GM21619 (cell line): ENCODE data around the gene CDH22.

Source experiments
- ATAC-seq: cut with Tn5 transposase; IDR thresholded peaks from one replicate; pipeline ENCODE4 v1.9.1; 2021; ENCODE audit not compliant: unreplicated experiment

Gene CDH22

DNA sequence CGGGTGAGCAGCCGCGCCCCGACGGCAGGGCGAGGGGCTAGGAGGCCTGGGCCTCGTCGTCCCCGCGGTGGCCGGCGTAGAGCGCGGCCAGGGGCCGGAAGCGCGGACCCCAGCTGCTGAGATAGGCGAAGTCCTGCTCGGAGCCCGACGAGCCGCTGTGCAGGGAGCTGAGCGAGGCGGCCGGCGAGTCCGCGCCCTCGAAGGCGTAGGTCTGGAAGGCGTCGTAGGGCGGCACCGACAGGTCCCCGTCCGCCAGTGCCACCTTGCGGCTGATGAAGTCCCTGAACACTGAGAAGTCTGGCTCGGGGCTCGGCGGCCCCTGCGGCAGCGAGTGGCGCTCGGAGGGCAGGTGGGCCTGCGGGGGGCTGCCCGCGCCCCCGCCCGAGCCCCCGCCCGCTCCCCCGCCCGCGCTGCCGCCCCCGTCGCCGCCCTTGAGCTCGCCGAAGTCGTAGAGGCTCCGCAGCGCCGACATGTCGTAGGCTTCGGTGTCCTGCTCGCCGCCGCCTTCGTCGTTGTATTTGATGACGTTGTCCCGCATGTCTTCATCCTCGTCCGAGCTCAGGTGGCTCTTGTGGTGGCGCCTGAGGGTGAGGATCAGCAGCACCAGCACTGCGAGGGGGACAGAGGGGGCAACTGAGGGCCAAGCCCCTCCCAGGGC is 133.7 kb downstream of the CDH22 start:
- no peak for ATAC-seq

DNA sequence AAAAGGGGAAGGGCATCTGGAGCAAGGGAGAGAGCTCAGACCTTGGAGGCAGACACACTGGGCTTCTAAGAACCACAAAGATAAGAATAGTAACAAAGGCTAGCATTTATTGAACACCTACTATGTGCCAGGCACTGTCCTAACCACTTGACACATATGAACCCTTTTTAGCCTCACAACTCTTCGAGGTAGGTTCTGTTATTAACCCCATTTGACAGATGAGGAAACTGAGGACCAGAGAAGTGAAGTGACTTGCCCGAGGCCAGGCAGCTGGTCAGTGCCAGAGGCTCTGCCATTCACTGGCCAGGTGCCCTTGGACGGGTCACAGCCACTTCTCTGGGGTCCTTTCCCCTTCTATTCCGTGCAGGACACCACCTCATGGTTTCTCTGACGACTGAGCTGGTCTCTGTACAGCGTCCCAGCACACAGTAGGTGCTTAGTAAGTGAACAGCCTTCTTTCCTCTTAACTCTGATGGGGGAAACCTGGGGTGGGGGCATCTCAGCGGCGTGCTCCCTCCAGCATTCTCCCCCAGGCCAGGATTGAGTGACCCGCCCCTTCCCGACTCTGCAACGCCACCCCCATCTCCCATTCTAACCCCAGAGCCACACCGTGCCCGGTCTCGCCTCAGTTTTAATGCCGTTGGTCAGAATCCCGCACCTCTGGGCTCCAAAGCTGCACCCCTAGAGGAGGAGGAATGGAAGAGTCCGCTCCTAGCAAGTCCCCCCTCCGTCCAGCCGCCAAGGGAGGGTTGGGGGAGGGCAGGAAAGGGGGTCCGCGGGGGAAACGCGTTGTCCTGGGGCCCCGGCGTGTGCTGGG is 134.4 kb downstream of the CDH22 start:
- no peak for ATAC-seq

DNA sequence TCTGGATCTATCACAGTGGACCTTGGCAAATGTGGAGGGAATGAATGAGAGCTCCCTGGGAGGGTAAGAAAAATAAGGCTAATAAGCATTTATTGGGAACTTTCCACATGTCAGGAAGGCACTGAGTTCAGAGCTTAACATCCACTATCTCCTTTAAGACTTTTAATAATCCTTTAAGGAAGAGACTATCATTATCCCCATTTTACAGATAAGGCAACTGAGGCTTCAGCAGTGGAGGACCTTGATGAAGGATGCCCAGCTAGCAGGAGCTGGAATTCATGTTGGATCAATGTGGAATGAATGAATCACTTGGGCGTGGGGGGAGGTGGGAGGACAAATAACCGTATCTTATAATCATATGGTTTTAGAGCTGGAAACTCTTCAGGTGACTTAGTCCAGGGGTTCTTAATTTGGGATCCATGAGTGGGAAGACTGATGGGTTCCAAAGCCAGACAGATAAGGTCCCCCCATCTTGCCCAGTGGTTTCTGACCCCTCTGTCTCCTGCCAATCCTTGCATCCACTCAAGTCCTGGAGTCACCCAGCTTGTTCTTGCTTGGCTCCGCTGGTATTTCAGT is 135.2 kb downstream of the CDH22 start:
- no peak for ATAC-seq

DNA sequence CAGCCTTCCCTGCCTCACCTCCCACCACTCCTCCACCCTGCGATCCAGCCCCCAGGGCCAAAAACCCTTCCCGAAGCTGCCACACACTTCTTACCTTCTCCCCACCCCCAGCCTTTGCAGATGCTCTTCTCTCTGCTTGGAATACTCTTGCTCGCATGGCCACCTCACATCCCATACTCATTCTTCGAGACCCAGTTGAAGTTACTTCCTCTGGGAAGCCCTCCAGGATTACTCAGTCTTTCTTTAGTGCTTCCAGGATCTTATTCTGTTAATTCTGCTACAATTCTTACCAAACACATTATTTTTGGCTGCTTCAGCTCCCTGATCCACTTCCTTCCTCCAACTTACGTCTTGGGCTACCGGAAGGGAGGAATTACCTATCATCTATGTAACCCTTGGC is 135.8 kb downstream of the CDH22 start:
- no peak for ATAC-seq

DNA sequence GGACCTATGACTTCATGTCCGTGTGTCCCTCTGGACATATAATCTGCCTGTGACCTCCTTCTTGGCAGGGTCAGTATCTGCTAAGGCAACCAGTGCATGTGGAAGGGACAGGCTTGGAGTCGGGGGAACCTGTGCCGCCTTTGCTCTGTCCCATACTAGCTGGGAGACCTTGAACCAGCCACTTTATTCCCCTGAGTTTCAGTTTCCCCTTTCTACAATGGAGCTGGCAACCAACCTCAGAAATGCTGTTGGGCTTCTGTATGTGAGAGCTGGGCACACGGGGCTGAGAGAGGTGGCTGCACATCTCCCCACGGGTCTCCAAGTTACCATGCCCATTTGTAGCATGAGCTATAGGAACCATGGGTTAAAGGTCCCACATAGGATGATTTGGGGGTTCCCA is 136.4 kb downstream of the CDH22 start:
- no peak for ATAC-seq

DNA sequence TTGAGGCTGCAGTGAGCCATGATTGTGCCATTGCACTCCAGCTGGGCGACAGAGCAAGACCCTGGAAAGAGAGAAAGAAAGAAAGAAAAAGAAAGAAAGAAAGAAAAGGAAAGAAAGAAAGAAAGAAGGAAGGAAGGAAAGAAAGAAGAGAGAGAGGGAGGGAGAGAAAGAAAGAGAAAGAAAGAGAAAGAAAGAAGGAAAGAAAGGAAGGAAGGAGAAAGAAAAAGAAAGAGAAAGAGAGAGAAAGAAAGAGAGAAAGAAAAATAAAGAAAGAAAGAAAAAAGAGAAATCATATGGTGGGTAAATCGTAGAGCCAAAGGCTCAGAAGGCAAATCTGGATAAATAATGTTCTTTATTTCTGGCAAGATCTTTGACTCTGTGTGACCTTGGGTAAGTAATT is 136.8 kb downstream of the CDH22 start:
- no peak for ATAC-seq

DNA sequence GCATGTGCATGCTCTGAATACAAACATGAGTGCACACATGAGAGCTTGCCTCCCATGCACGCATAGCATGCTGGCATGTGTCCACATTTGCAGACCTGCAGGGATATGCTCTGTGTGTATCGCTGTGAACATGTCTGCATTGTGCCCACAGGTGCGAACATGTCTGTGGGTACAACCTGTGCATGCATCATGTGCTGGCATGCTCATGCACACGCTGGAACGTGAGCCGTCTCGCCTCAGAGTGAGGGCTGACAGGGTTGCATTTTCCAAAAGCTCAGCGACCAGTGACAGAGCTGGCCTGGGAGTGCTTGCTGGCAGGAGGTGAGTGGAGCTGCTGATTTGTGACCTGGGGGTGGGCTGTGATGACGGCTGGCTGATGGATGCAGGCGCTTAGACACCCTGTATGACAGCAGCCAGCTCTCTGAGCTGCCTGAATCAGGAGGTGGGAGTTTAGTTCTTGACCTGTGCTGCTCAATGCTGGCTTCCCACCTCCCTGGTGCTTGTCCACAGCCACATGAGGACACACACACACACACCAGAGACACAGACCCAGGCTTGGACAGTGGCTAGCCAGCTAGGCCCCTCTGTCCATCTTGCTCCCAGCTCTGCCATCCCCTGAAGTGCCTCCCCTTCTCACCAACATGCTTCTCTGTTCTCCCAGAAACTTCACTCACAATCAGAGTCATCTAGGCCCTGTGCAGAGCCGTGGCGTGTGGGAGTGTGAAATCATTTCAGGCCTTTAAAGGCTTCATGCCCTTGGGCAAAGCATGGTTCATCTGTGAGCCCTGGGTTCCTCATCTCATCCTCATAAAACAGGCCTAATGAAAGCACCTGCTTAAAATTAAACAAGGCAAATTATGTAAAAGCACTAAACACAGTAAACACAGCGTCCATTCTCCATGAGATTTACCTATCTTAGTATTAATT is 138.8 kb downstream of the CDH22 start:
- ATAC-seq = no peak

DNA sequence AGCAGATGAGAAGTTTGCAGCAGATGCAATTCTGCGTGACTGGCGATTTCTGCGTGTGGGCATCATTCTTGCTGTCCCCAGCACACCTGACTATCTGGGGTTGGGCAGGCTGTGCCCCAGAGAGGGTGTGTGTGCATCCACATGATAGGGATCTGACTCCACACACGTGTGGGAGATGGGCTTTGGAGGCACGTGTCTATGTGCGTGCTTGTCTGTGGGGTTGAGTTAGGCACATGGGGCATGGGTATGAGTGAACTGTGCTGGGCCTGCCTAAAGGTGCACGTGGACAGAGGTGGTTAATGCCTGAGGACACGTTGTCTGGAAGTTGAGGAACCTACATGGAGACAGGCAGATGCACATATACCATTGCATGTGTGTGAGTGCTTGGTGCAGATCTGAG is 139.9 kb downstream of the CDH22 start:
- no peak for ATAC-seq

DNA sequence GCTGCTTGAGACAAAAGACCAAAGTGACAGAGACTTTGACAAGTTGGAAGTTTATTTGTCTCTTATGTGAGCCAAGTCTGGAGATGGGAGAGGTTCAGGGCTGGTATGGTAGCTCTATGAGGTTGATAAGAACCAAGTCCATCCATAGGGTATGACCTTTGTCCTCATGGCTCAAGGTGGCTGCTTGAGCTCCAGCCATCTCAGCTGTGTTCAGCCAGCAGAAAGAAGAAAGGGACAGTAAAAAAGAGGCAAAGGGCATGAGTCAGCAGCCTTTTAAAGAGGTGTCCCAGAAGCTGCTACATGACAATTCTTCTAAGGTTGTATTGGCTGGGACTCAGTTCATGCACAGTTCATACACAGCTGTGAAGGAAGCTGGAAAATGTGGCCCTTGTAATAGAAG is 141.2 kb downstream of the CDH22 start:
- ATAC-seq = no peak

DNA sequence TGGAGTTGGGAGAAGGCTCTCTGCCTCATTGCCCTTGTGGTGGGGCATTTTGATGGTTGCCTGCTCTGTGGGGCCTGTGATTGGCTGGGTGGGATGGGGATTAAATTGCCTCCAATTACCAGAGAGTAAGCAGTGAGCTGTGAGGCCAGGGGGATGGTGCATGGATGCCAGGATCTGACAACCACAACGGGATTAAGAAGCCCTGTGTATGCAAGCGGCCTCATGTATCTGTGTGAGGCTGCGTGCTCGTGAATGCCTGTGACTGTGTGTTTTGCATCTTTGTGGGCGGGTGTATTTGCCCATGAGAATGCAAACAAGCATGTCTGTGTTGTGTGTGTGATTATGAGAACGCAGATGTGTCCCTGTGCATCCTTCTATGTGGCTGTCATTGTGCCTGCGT is 144.0 kb downstream of the CDH22 start:
- ATAC-seq = no peak

DNA sequence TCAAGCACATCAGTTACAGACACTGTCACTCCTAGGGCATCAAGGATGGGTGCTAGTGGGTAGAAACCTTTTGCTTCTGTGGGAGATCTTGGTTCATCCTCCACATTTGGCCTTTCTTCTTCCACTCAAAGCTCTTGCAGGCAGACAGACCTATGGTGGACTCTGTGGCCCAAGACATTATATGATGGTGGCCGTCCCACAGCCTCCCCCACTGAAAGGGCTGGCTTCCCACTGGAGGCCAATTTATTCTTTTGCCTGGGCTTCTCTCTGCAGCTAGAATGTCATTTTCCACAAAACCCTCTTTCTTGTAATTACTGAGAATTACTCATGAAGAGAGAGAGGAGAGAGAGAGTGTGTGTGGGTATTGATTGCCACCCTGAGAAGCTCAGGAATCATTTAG is 146.4 kb downstream of the CDH22 start:
- no peak for ATAC-seq

DNA sequence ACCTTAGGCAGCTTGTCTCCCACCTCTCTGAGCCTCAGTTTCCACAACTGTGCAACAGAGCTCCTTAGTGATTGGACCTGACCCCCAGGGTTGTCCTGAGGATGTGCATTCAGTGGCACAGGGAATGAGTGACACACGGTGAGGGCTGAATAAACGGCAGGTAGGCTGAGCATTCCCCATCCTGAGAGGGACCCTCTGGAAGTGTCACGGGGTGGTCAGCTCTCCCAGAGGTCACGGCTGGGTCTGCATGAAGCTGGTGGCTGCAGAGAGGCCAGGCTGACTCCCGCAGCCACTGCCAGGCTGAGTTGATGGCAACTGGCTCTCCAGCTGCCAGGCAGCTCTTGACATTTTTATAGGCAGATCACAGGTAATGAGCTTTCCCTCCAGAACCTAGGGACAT is 147.6 kb downstream of the CDH22 start:
- no peak for ATAC-seq

DNA sequence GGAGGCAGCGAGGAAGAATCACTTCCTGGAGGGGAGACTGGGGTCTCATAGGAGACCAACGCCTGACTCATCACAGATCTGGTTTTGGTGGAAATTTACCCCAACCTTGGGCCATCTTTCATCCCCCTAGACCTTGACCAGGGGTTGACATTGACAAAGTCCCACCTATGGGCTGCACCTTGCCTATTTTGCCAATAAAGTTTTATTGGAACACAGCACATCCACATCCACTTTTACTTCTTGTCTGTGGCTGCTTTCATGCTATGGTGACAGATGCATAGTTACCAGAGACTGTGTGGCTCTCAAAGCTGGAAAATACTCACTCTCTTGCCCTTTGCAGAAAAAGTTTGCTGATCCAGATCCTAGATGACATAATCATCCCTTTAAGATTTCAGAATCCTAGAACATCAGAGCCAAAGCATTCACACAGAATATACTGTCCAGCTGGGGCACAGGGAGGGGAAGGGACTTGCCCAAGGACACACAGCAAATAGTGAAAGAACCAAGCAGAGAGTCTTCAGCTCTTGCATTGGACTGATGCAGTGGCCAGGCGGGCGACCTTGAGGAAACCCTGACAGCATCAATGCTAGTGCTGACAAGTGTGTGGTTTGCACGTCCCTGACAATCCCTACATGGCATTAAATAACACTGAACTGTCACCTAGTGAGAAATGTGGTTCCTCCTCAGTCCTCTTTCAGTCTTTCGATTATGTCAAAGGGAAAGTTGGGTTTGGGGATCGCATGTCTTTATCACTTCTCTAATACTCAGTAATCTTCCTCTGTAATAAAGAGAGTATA is 149.0 kb downstream of the CDH22 start:
- ATAC-seq = no peak

DNA sequence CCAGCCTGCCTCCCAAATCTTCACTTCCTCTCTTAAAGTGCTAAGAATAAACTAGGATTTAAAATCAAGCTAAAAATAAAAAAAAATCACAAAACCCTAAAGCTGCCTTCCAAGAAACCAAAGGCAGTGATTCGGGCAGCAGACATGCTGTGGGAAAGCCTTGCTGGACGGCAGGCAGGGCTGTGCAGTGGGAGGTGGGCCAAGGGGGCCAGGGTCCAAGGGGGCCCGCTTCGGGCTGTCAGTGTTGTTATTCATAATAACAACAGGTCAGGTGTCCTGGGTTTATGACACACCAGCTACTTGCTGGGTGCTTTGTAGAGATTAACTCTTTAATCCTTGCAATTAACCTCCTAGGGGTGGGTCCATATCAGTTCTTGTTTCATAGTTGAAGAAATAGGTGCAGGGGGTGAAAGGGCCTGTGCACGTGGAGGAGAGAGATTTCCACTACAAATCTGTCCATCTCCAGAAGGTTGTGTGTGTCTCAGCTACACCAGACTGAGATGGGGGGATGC is 149.8 kb downstream of the CDH22 start:
- ATAC-seq = no peak

DNA sequence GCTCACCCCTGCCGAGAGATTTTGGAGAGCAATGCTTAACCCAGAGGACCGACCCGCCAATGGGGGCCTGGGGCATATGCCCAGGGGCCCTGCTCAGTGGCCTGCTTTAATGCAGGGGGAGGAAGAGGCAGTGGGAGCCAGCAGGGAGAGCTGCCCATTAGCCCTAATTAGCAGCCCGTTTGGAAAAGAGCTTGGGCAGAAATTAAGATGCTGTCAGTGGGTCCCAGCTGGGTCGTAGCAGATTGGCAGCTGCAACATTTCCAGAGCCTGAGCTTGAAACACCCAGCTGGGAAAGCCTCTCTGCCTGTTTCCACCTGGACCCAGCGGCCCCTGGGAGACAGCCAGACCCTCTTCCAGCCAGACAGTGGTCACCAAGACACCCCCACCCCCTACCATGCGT is 150.7 kb downstream of the CDH22 start:
- no peak for ATAC-seq

DNA sequence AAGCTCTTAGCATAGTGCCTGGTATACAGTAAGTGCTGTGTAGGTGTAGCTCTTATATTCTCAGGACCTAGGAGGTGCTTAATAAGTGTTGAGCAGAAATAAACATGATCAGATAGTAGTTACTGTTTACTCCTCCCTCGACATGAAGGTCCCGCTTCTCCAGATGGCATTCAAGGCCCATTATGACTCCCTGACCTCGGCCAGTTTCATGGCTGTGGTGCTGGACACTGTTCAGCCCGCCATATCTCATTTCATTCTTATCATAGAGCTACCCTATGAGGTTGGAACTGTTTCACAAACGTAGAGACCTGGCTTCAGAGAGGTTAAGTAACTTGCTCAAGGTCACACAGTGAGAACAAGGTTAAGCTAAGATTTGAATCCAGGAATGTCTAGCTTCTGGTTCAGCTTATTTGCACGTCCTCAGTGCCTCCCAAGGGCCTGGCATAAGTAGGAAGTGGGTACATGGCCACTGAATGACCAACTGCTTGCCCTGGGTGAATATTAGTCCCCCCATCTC is 151.2 kb downstream of the CDH22 start:
- ATAC-seq = no peak

DNA sequence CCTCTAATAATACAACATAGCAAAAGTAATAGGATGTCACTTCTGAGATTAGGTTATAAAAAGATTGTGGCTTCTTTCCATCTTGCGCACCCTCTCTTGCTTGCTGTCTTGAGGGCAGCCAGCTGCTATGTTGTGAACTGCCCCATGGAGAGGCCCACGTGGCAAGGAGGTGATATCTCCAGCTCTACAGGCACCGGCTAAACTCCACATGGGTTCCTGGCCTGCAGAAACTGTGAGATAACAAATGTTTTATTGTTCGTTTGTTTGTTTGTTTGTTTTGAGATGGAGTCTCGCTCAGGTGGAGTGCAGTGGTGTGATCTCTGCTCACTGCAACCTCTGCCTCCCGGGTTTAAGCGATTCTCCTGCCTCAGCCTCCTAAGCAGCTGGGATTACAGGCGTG is 152.2 kb downstream of the CDH22 start:
- ATAC-seq = no peak

DNA sequence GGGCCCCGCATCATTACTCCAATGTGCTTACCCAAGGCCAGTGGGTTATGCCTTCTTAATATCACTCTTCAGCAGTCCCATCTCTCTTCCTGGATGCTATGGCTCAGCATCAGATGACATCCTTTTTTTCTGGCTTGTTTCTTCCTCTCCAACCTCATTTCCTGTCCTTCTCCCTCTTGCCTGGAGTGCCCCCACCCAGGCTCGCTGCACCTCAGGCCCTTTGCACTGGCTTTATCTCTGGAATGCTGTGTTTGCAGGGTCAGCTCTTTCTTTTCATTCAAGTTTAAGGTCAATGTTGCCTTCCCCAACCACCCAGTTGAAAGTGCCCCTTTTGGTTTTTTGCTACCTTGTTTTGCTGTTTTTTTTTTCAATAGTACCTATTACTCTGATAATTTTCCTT is 153.5 kb downstream of the CDH22 start:
- ATAC-seq = no peak

DNA sequence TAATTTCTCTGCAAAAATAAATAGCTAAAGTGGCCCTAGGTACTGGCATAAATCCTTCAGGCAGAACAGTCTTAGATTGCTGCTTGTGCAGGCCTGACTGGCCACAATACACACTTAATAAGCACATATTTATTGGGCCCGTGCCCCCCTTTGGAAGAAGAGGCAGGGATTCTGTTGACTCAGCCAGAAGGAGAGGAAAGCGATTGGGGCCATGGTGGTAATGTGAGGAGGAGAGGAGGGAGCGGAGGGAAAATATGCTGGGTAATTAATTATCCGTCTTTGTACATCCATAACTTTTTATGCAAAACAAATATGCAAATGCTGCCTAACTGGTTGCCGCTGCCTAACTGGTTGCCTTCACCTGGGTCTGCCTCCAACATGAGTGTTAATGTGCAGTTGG is 154.0 kb downstream of the CDH22 start:
- ATAC-seq = no peak
